Hematopoietic multipotent progenitor cell treated with erythropoietin and hydrocortisone succinate and interleukin-3 and kit ligand, for 15 days (in vitro differentiated cells): ENCODE results near the gene CEACAM16.

ENCODE experiments used
- DNase-seq: peaks from one replicate; pipeline ENCODE4 v3.0.0-alpha.2; 2015; ENCODE audit warnings: low spot score

CEACAM16 gene

DNA sequence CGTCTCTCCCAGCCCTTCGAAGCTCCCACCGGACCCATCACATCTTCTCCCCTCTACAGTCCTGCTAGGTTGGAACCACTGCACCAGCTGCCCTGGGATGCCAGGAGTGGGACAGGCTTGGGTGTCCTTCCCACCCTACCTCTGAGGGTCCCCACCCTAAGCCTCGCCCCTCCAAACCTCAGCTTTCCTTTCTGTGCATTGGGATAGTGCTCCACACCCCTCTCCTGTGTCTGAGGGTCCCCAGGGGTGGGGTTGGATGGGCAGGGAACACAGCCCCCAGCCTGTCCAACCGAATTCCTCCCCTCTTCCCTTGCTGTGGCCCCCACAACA, 47.6 kb downstream of the CEACAM16 start:
- no peak for DNase-seq

- DNase-seq: peak; percentile 54
Observed at GRCh38 chr19:44746946-44747738, 48.2 kb downstream of the CEACAM16 start.

GRCh38 chr19:44747739-44748425, 48.9 kb downstream of the CEACAM16 start:
- DNase-seq: no peak

DNA sequence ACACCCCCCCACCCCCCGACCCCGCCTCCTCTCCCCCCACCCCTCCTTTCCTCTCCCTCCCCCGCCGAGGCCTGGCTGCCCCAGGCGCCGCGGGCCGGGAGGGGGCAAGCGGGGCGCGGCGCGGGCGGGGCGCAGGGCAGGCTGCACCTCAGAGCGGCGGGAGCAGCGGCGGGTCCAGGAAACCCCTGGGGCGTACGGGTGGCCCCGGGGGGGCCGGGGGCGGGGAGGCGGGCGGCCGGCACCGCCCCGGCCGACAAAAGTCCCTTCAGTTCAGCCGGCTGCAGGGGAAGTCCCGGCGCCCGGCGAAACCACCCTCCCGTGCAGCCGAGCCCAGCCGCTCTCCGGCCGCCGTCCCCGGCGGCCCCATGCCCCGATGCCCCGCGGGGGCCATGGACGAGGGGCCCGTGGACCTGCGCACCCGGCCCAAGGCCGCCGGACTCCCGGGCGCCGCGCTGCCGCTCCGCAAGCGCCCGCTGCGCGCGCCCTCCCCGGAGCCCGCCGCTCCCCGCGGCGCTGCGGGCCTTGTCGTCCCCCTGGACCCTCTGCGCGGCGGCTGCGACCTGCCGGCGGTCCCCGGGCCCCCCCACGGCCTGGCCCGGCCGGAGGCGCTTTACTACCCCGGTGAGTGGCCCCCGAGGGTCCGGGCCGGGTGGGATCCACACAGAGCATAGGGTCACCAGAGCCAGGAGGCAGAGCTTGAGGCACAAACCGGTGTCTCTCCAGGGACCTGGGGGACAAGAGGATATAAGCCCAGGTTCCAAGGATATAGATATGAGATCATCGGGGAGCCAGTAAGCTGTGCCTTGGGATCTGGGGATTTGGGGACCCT, 49.7 kb downstream of the CEACAM16 start, which contains the start of gene BCL3:
Gene BCL3, plus strand, starts transcription at position 283 of the 829 bp plus-strand sequence. Its CDS starts 83 bp downstream, at position 366.
- no peak for DNase-seq

GRCh38 chr19:44749292-44749691, 50.3 kb downstream of the CEACAM16 start:
- no peak for DNase-seq

GRCh38 chr19:44749994-44750393, 51.0 kb downstream of the CEACAM16 start:
- no peak for DNase-seq

GRCh38 chr19:44752123-44752815, 53.3 kb downstream of the CEACAM16 start:
- DNase-seq: no peak

DNA sequence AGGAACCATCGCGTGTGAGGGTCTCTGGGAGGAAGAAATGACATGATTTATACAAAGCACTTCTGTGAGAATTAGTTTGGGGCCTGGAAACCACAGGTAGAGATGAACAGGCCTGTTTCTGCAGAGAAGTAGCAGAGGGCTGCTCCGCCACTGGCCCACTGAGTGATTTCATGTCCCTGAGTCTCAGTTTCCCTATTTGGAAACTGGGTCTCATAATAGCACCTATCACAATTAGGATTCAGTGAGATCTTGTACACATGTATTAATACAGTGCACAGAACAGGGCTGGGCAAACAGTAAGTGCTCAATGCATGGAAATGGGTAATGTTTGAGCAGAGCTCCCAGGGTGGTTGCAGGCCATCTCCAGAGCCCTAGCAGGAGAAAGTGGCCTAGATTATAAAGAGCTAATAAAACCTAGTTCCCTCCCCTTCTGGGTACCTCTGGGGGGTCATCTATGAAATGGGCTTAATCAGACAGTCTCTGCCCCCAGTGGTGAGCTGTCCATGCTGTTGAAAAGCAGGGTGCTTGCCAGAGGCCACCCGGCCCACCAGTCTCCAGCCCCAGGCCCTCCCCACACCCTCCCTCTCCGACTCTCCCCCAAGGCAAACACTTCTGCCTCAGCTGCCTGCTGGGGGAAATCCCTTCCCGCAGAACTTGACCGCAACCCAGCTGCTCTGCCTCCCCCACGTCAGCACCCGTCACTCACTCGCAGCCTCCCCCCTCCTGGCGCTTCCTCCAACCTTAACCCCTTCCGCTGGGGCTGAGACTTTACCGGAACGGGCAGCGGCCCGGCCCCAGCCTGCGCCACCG, 54.1 kb downstream of the CEACAM16 start:
- DNase-seq: no peak

DNA sequence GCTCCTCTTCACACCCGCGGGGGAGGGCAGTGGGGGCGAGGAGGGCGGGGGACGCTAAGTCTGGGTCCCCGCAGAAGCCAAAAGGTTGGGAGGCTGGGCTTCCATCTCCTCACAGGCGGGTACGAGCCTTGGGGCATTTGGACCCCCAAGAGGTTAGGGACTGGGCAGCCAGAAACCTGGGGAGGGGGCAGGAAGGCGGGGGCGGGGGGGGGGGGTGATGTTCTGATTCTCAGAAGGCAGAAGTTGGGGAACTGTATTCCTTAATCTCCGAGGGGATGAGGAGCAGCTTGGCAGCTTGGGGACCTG, 54.6 kb downstream of the CEACAM16 start:
- no peak for DNase-seq

DNA sequence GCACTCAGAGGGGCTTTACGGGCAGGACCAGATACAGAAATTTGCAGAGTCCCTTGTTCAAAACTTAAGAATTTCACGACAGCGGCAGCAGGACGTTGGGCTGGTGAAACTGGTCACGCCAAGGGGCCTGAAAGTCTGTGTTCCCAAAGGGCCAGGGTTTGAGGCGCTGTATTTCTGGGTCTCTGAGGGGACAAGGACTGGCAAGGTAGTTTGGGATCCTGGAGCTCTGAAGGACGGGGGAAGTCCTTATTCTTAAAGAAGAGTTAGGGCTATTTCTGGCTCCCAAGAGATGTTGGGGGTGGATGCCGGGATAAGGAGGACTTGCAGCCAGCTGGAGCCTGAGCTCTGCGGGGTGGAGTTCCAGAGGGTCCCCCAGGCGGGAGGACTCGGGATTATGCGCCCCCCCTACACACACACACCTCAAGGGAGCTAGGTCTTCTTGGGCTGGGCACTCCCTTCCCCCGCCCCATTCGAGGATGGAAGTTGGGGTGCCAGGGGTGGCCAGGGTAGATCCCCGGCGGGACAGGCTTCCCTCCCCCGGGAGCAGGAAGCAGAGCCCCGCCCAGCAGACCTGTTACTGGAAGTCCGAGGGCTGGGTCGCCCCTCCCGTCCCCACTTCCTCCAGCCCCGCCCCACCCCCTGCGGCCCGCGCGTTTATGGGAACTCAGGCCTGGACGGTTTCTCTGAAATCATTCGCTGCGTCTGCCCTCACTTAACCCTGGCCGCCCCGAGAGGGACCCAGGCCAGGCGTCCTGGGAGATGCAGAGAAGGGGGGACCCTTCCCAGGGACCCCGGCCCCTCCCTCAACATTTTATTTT, 55.2 kb downstream of the CEACAM16 start:
- DNase-seq: no peak

DNA sequence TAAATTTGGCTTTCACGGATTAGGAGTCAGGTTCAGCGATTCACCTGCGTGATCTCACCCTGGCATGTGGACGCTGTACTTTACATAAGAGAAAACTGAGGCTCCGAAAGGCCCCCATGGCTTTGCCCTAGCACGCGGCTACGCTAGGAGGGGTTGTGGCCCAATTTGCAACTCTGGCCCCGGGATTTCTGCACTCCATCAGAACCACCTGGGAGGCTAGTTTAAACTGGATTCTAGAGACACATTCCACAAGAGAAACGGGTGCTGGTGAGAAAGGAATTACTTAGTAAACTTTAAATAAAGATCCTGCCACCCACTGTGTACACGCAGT, 55.8 kb downstream of the CEACAM16 start:
- no peak for DNase-seq

DNA sequence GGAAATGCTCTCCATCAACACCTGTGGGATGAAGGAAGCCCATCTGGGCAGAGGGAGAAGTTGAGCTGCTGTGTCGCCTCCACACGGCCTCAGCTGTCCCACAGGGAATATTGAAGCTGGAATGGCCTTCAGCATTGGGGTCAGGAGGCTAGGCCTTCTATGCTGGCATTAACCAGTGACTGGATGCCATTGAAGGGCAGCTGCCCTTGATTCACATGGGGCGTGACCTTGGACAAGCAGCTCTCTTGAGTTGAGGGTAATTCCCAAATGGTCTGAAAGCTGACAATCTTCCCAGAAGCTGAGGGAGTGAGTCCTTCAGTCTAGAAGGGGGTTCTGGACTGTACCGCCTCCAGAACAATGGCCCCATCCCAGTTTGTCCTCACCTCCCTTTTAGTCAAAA, 56.3 kb downstream of the CEACAM16 start:
- no peak for DNase-seq

- DNase-seq: no peak
Observed at GRCh38 chr19:44756089-44756562, 57.2 kb downstream of the CEACAM16 start.

- no peak for DNase-seq
Observed at GRCh38 chr19:44757057-44757734, 58.2 kb downstream of the CEACAM16 start.

- DNase-seq: no peak
Observed at GRCh38 chr19:44757735-44758505, 59.0 kb downstream of the CEACAM16 start.

- DNase-seq: no peak
Observed at GRCh38 chr19:44758596-44758995, 59.6 kb downstream of the CEACAM16 start.

DNA sequence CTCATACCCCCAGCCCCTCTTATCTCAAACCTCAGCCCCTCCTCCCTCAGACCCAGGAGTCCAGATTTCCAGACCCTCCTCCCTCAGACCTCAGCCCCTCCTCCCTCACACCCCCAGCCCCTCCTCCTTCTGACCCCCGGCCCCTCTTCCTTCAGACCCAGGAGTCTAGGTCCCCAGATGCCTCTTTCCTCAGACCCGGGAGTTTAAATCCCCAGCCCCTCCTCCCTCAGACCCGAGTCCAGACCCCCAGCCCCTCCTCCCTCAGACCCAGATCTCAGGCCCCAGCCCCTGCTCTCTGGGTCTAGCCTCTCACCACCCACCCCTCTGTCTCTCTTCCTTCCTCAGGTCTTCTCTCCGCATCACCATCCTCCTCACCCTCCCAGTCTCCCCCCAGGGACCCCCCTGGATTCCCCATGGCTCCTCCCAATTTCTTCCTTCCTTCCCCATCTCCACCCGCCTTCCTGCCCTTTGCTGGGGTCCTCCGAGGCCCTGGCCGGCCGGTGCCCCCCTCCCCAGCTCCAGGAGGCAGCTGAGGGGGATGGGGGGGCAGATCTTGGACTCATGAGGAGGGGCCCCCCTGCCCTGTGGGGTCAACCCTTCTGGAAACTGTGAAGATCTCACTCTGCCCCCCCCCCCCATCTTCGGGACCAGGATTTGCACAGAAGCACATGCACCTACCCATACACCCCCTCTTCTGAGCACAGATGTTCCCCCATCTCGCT, 60.3 kb downstream of the CEACAM16 start:
- no peak for DNase-seq
